K562 (cell line): ENCODE results near the gene USH2A. TPM values are rescaled to one million over a fixed set of nuclear protein-coding genes. Genes with fewer than 3 reads are reported as not detected.

Experiments
- ATAC-seq: fragments of 200-7000 bp; cut with Tn5 transposase; 3 replicates; pipeline ENCODE4 v1.9.1; 2020; ENCODE audit warnings: moderate library complexity
- BruUV-seq: library from RNA; stranded (reverse); fragments of 400-500 nt; replicated peaks from 2 replicates; lab custom pipeline; 2021; lab: Mats Ljungman, UMichigan
- CTCF ChIA-PET: fragments of 300-600 bp; formaldehyde crosslinking; extraction: SDS; loops from one replicate; lab custom pipeline; 2021; ENCODE audit warnings: low intra/inter-chr PET ratio; lab: Yijun Ruan, JAX
- POLR2A ChIA-PET: fragments of 300-600, 350-650 bp; sonication (Branson Sonifier 250); formaldehyde crosslinking; extraction: SDS; loops from one replicate; lab custom pipeline; 2021; ENCODE audit warnings: antibody characterized with exemption, inconsistent platforms; lab: Yijun Ruan, JAX
- DNase-seq, 4 experiments: peaks; one replicate each; pipeline versions ENCODE4 v3.0.0 to v3.0.0-alpha.2; 2011 to 2018; ENCODE audit warnings: low spot score in 3 of 4, mixed read lengths in 3 of 4; ENCODE audit errors: extremely low read depth in 1 of 4
- FAIRE-seq: peaks from 2 replicates; lab custom pipeline; 2011; peaks lifted over from hg19 to GRCh38; lab: Jason Lieb, UNC
- H2AFZ ChIP-seq: 2 replicates; pipeline ENCODE4 v1.6.0; 2011; ENCODE audit warnings: low read depth, low read length, control low read depth, inconsistent platforms
- H3K27ac ChIP-seq: fragments of 200-600 bp; 3 replicates; pipeline ENCODE4 v1.8.0; 2011; ENCODE audit warnings: low read depth, mild to moderate bottlenecking, control low read depth, inconsistent platforms, low read length, moderate library complexity, mixed read lengths; ENCODE audit errors: extremely low read depth
- H3K27me3 ChIP-seq, 2 experiments: fragments of 300-600 bp in 1 of 2; 2 replicates in 1 of 2; 3 replicates in 1 of 2; pipeline versions ENCODE4 v1.6.0 to v1.8.0; 2011; ENCODE audit warnings: inconsistent platforms in 2 of 2, low read length in 2 of 2, mild to moderate bottlenecking in 1 of 2, mixed read lengths in 1 of 2, moderate library complexity in 1 of 2; ENCODE audit not compliant: control insufficient read depth in 2 of 2, insufficient read depth in 2 of 2
- H3K36me3 ChIP-seq: fragments of 300-600 bp; 3 replicates; pipeline ENCODE4 v1.8.0; 2011; ENCODE audit warnings: mild to moderate bottlenecking, low read length, inconsistent platforms; ENCODE audit not compliant: control insufficient read depth, insufficient read depth
- H3K4me1 ChIP-seq, 2 experiments: fragments of 200-600 bp in 1 of 2; replicated peaks in 1 of 2; 2 replicates in 1 of 2; 3 replicates in 1 of 2; pipeline versions ENCODE4 v1.5.1 to v1.8.0; 2011; ENCODE audit warnings: inconsistent platforms in 2 of 2, low read length in 2 of 2, mild to moderate bottlenecking in 1 of 2, mixed read lengths in 1 of 2, moderate library complexity in 1 of 2; ENCODE audit not compliant: control insufficient read depth in 2 of 2, insufficient read depth in 2 of 2
- H3K4me2 ChIP-seq: 2 replicates; pipeline ENCODE4 v1.6.1; 2011; ENCODE audit warnings: low read length, control low read depth, inconsistent platforms, mixed read lengths; ENCODE audit not compliant: insufficient read depth
- H3K4me3 ChIP-seq: fragments of 200-600 bp; sonication (generic), shearing (Covaris generic); 2 replicates; pipeline ENCODE4 v1.5.1; 2016; ENCODE audit warnings: control low read depth, inconsistent platforms
- H3K79me2 ChIP-seq: fragments of 200-600 bp; 3 replicates; pipeline ENCODE4 v1.8.0; 2011; ENCODE audit warnings: low read length, inconsistent platforms; ENCODE audit not compliant: control insufficient read depth, insufficient read depth
- H3K9ac ChIP-seq, 2 experiments: 2 replicates each; pipeline versions ENCODE4 v1.6.0 to v1.6.1; 2011; ENCODE audit warnings: low read depth in 2 of 2, low read length in 2 of 2, control low read depth in 1 of 2, inconsistent platforms in 1 of 2, mild to moderate bottlenecking in 1 of 2, mixed read lengths in 1 of 2; ENCODE audit not compliant: insufficient read depth in 1 of 2
- H3K9me1 ChIP-seq: one replicate; pipeline ENCODE4 v1.6.0; 2011; ENCODE audit warnings: inconsistent platforms, mild to moderate bottlenecking, low read length, moderate library complexity; ENCODE audit not compliant: control insufficient read depth, insufficient read depth
- H3K9me3 ChIP-seq: replicated peaks from 2 replicates; pipeline ENCODE4 v1.5.1; 2011; ENCODE audit warnings: low read depth, low read length, inconsistent platforms; ENCODE audit not compliant: control insufficient read depth, insufficient read depth
- H4K20me1 ChIP-seq: replicated peaks from 2 replicates; pipeline ENCODE4 v1.6.1; 2011; ENCODE audit warnings: low read length, inconsistent platforms, mixed read lengths; ENCODE audit not compliant: control insufficient read depth, insufficient read depth
- BHLHE40 ChIP-seq: IDR thresholded peaks from 2 replicates; pipeline ENCODE4 v1.6.1; 2011; ENCODE audit warnings: low read length, improper control_type of control experiment
- CBX5 ChIP-seq: IDR thresholded peaks from 2 replicates; pipeline ENCODE4 v1.6.1; 2014; ENCODE audit warnings: low read depth, borderline replicate concordance
- EWSR1 ChIP-seq: fragments of 450-650 bp; IDR thresholded peaks from 2 replicates; pipeline ENCODE4 v1.6.1; 2018; ENCODE audit warnings: borderline replicate concordance, mild to moderate bottlenecking, low read depth, moderate library complexity; ENCODE audit not compliant: partially characterized antibody
- FUS ChIP-seq: fragments of 200-400 bp; formaldehyde crosslinking; optimal IDR thresholded peaks from 2 replicates; pipeline ENCODE3; 2017; ENCODE audit warnings: low read depth, low read length
- KDM5B ChIP-seq: fragments of 200-600 bp; sonication (generic); IDR thresholded peaks from 2 replicates; pipeline ENCODE4 v1.6.1; 2012; ENCODE audit warnings: low read depth, mild to moderate bottlenecking, moderate library complexity, low read length, control low read depth, inconsistent platforms; ENCODE audit not compliant: insufficient replicate concordance
- MYNN ChIP-seq, 2 experiments: sonication (generic); formaldehyde crosslinking in 1 of 2; IDR thresholded peaks; 2 replicates each; pipeline versions ENCODE4 v1.5.0 to v1.6.1; 2016 to 2020; ENCODE audit warnings: antibody characterized with exemption in 1 of 2, missing genetic modification reagents in 1 of 2
- NFIC ChIP-seq: fragments of 450-650 bp; IDR thresholded peaks from 2 replicates; pipeline ENCODE4 v1.6.1; 2017; ENCODE audit warnings: mild to moderate bottlenecking, inconsistent platforms
- PML ChIP-seq: IDR thresholded peaks from 2 replicates; pipeline ENCODE4 v1.6.1; 2012; ENCODE audit warnings: low read length, inconsistent platforms
- WGBS: fragments of 100-300 bp; shearing (Covaris generic); methylation state at CpG from one replicate; pipeline ENCODE4 v1.1.6; 2016; ENCODE audit warnings: low coverage, mixed read lengths; ENCODE audit not compliant: insufficient coverage; ENCODE audit errors: missing lambda C conversion rate; 5-methylcytosine and 5-hydroxymethylcytosine counted together
- in situ Hi-C: fragments of 300-500 bp; cut with MboI; formaldehyde crosslinking; loops from 4 replicates; pipeline ENCODE4 v1.15.0; 2018; ENCODE audit warnings: inconsistent platforms, mixed read lengths
- intact Hi-C: fragments of 100-400 bp; cut with micrococcal nuclease; formaldehyde crosslinking; loops from 2 replicates; pipeline ENCODE4 v1.14.2; 2022
- polyA plus RNA-seq, 8 experiments: library from polyadenylated mRNA; depleted of rRNA in 4 of 8; stranded (reverse) in 5 of 8; unstranded in 3 of 8; fragments of >200 nt; fragmentation: Nextera tagmentation in 2 of 8; fragmentation: Illumina TruSeq in 1 of 8; extraction: Ambion mirVana in 2 of 8; extraction: Trizol in 1 of 8; gene quantifications; 2 replicates each; pipeline versions ENCODE4 v1.2.1 to v1.2.3, GENCODE V29; 2011 to 2014; ENCODE audit warnings: inconsistent platforms in 1 of 8, missing spikeins in 1 of 8
- total RNA-seq, 7 experiments: library from RNA; depleted of rRNA in 6 of 7; stranded (reverse); fragments of >200 nt in 6 of 7; fragmentation: Illumina TruSeq in 2 of 7; extraction: Trizol in 2 of 7; gene quantifications; 2 replicates each; pipeline versions ENCODE4 v1.2.1 to v1.2.3, GENCODE V29; 2011 to 2021; ENCODE audit warnings: low replicate concordance in 1 of 7
- TF ChIP-seq, protein P1 (sequence below): fragments of 200-800 bp; sonication (Bioruptor generic); IDR thresholded peaks from 2 replicates; pipeline ENCODE4 v1.6.1; 2016; ENCODE audit warnings: missing genetic modification characterization, missing compliant biosample characterization

Gene USH2A
- total and polyA plus RNA-seq, 9 of the 15 experiments (the other 6 are each of a cell fraction or from before 2014, with no cell fraction given) = under 0.01 TPM; not detected in 7

DNA sequence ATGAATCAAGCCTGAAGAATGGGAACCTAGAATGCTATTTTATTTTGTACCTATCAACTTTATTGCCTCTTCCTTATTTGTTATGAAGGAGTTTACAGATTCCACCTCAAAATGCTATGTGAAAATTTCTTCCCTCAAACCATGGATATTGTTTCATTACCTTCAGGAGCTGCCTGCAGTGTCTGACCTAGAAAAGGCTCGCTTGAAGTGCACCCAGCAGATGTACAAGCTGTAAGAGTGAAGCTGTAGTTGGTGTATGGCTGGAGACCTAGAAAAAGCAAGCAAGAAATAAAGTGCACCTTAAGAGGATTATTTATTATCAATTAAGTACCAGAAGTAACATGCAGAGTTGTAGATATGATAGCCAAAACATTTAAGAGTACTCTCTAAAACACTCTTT lies 656.7 kb downstream of the USH2A start (continued):
- TF ChIP-seq MYNN (IDR thresholded peaks at IDR 0.05) (no peak), MYNN (CRISPR knock-in tag; IDR thresholded peaks at IDR 0.05) (no peak)

DNA sequence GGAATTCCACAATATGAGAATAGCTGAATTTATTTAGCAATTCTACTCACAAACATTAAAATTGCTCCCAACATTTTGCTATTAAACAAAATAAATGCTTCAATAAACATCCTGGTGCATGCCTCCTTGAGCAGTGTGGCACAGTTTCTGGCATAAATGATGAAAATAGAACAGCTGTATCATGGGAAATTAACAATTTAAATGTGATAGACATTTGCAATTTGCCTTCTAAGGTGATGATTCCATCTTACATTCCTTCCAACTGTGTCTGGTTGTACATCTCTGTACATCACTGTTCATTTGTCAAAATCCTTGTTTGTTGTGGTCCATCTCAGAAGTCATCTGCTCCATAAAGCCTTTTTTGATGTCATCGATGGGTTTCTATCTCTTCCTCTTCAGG lies 657.4 kb downstream of the USH2A start:
- CTCF ChIA-PET = no interaction called here
- WGBS = 0% methylated on average over 1 of the region's 1 CpG
- FAIRE-seq = no peak

More for the DNA sequence above, 657.4 kb downstream of the USH2A start:
- Histone ChIP-seq H3K4me3 (no peak overlapping the region), H3K27ac (no peak overlapping the region), H3K4me2 (no peak overlapping the region), H3K27me3 (no peaks in the 10 kb centered on the region), H3K9me1 (no peaks in the 10 kb centered on the region), H3K36me3 (no peaks in the 10 kb centered on the region), H3K9ac (no peak overlapping the region), H4K20me1 (no peaks in the 10 kb centered on the region), H3K4me1 (no peaks in the 10 kb centered on the region), H3K9me3 (no peaks in the 10 kb centered on the region; the same call in 1 of the 2 replicates), H2AFZ (no peak overlapping the region), H3K79me2 (no peaks in the 10 kb centered on the region)
- no TSS peak for BruUV-seq
- TF ChIP-seq KDM5B (no peak), NFIC (no peak), PML (no peak), BHLHE40 (no peak), CBX5 (no peak), EWSR1 (no peak), FUS (no peak)
- TF ChIP-seq, protein P1, sequence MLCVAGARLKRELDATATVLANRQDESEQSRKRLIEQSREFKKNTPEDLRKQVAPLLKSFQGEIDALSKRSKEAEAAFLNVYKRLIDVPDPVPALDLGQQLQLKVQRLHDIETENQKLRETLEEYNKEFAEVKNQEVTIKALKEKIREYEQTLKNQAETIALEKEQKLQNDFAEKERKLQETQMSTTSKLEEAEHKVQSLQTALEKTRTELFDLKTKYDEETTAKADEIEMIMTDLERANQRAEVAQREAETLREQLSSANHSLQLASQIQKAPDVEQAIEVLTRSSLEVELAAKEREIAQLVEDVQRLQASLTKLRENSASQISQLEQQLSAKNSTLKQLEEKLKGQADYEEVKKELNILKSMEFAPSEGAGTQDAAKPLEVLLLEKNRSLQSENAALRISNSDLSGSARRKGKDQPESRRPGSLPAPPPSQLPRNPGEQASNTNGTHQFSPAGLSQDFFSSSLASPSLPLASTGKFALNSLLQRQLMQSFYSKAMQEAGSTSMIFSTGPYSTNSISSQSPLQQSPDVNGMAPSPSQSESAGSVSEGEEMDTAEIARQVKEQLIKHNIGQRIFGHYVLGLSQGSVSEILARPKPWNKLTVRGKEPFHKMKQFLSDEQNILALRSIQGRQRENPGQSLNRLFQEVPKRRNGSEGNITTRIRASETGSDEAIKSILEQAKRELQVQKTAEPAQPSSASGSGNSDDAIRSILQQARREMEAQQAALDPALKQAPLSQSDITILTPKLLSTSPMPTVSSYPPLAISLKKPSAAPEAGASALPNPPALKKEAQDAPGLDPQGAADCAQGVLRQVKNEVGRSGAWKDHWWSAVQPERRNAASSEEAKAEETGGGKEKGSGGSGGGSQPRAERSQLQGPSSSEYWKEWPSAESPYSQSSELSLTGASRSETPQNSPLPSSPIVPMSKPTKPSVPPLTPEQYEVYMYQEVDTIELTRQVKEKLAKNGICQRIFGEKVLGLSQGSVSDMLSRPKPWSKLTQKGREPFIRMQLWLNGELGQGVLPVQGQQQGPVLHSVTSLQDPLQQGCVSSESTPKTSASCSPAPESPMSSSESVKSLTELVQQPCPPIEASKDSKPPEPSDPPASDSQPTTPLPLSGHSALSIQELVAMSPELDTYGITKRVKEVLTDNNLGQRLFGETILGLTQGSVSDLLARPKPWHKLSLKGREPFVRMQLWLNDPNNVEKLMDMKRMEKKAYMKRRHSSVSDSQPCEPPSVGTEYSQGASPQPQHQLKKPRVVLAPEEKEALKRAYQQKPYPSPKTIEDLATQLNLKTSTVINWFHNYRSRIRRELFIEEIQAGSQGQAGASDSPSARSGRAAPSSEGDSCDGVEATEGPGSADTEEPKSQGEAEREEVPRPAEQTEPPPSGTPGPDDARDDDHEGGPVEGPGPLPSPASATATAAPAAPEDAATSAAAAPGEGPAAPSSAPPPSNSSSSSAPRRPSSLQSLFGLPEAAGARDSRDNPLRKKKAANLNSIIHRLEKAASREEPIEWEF (CRISPR knock-in tag) = no peak
- no peak for ATAC-seq
- intact Hi-C loops = no loop called here
- in situ Hi-C loops = no loop called here
- POLR2A ChIA-PET = no interaction called here
- no peak for DNase-seq
